Nephron progenitor cell (in vitro differentiated cells): ENCODE results near the gene ASPG.

Experiments used
- DNase-seq: peaks from one replicate; pipeline ENCODE4 v3.0.0; 2021
- H3K27ac Mint-ChIP-seq: 2 replicates; pipeline ENCODE4 v1.8.0; 2021; ENCODE audit warnings: mild to moderate bottlenecking, moderate library complexity, mixed read lengths
- H3K27me3 Mint-ChIP-seq: 2 replicates; pipeline ENCODE4 v1.8.0; 2021; ENCODE audit warnings: mild to moderate bottlenecking, low read depth, mixed read lengths; ENCODE audit not compliant: poor library complexity
- H3K36me3 Mint-ChIP-seq: 2 replicates; pipeline ENCODE4 v1.8.0; 2021; ENCODE audit warnings: low read depth, mixed read lengths
- H3K4me1 Mint-ChIP-seq: 2 replicates; pipeline ENCODE4 v1.8.0; 2021; ENCODE audit warnings: mixed read lengths
- H3K4me3 Mint-ChIP-seq: 2 replicates; pipeline ENCODE4 v1.8.0; 2021; ENCODE audit warnings: mild to moderate bottlenecking, moderate library complexity, mixed read lengths
- H3K9me3 Mint-ChIP-seq: 2 replicates; pipeline ENCODE4 v1.8.0; 2021; ENCODE audit warnings: mild to moderate bottlenecking, moderate library complexity, mixed read lengths
- TF ChIP-seq, protein P1 (sequence below): fragments of 200-600 bp; sonication (generic); IDR thresholded peaks from 2 replicates; pipeline ENCODE4 v1.5.0; 2021; ENCODE audit warnings: antibody characterized with exemption

Gene ASPG

GRCh38 chr14:104123879-104124278 lies 38.4 kb downstream of the ASPG start:
- TF ChIP-seq, protein P1, sequence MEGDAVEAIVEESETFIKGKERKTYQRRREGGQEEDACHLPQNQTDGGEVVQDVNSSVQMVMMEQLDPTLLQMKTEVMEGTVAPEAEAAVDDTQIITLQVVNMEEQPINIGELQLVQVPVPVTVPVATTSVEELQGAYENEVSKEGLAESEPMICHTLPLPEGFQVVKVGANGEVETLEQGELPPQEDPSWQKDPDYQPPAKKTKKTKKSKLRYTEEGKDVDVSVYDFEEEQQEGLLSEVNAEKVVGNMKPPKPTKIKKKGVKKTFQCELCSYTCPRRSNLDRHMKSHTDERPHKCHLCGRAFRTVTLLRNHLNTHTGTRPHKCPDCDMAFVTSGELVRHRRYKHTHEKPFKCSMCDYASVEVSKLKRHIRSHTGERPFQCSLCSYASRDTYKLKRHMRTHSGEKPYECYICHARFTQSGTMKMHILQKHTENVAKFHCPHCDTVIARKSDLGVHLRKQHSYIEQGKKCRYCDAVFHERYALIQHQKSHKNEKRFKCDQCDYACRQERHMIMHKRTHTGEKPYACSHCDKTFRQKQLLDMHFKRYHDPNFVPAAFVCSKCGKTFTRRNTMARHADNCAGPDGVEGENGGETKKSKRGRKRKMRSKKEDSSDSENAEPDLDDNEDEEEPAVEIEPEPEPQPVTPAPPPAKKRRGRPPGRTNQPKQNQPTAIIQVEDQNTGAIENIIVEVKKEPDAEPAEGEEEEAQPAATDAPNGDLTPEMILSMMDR, result no peak
- Mint-ChIP-seq H3K4me1 (no peaks in the 10 kb centered on the region), H3K4me3 (no peak overlapping the region), H3K27ac (no peak overlapping the region), H3K9me3 (peaks cover 48% of the 10 kb centered on the region), H3K27me3 (peaks cover 59% of the 10 kb centered on the region), H3K36me3 (no peaks in the 10 kb centered on the region)
- DNase-seq, result no peak

GRCh38 chr14:104125011-104125410 lies 39.5 kb downstream of the ASPG start:
- TF ChIP-seq, protein P1, result no peak
- Mint-ChIP-seq H3K36me3 (no peaks in the 10 kb centered on the region), H3K4me3 (no peak overlapping the region), H3K27me3 (peaks cover 49% of the 10 kb centered on the region), H3K9me3 (peaks cover 57% of the 10 kb centered on the region), H3K27ac (no peak overlapping the region), H3K4me1 (no peaks in the 10 kb centered on the region)
- no peak for DNase-seq

DNA sequence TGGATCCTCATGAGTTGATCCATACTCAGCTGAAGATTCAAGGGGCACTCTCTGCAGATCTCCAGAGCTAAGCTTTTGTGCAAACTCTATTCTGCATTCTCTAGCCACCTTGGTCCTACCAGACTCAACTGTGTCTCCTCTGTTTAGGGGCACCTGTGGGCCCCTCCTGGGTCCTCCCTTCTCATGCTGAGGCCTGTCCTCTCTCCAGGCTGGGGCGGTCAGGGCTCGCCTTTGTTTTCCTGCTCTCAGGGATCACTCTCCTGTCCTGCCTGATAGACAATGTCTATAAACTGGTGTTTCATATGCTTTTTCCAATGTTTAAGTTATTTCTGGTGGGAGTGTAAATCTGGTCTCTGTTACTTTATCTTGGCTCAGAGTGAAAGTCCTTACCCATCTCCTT lies 41.3 kb downstream of the ASPG start:
- H3K4me1 Mint-ChIP-seq, result no peaks in the 10 kb centered on the region
- H3K36me3 Mint-ChIP-seq, result no peaks in the 10 kb centered on the region
- DNase-seq, result no peak
- H3K9me3 Mint-ChIP-seq, result peaks cover 62% of the 10 kb centered on the region
- H3K27ac Mint-ChIP-seq, result no peak overlapping the region
- H3K27me3 Mint-ChIP-seq, result peaks cover 45% of the 10 kb centered on the region
- TF ChIP-seq, protein P1, result no peak
- H3K4me3 Mint-ChIP-seq, result no peak overlapping the region

GRCh38 chr14:104128981-104129380 lies 43.5 kb downstream of the ASPG start:
- H3K27me3 Mint-ChIP-seq, result peaks cover 46% of the 10 kb centered on the region
- no peaks in the 10 kb centered on the region for H3K4me1 Mint-ChIP-seq
- TF ChIP-seq, protein P1, result no peak
- peaks cover 57% of the 10 kb centered on the region for H3K9me3 Mint-ChIP-seq
- no peak overlapping the region for H3K4me3 Mint-ChIP-seq
- H3K27ac Mint-ChIP-seq, result no peak overlapping the region
- no peaks in the 10 kb centered on the region for H3K36me3 Mint-ChIP-seq
- no peak for DNase-seq

- Mint-ChIP-seq H3K36me3 (no peaks in the 10 kb centered on the region), H3K27me3 (peaks cover 51% of the 10 kb centered on the region), H3K4me1 (no peaks in the 10 kb centered on the region), H3K4me3 (no peak overlapping the region), H3K27ac (no peak overlapping the region), H3K9me3 (peaks cover 51% of the 10 kb centered on the region)
- TF ChIP-seq, protein P1, result no peak
- no peak for DNase-seq
These were observed 44.1 kb downstream of the ASPG start for GRCh38 chr14:104129556-104129955.

DNA sequence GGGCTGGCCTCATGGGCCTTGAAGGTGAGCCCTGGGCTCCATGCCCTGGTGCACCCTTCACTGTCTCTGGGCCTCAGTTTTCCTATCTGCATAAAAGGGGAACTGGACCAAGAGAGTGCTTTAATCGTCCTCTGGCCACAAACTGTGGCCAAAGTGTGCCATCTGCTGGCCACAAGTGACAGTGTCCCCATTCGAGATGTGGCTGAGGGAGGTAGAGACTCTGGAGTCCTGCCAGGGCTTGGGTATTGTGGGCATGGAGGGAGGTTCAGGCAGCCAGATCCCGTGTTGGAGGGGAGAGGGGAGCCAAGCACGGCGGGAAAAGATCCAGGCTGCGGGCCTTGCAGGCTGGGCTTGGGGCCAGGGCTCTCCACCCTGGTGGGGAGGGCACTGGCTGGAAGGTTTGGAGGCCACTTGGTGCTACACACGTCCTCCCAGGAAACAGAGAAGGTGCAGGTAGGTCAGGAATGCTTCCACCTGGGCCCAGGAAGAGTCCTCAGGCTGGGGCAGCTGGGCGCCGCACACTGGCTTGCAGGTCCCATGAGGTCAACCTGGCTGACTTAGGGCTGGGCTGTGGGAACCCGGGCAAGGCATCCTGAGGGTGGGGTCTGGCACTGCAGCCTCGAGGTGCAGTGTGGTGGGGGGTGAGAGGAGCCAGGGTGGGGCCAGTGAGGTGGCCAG lies 45.6 kb downstream of the ASPG start:
- Mint-ChIP-seq H3K4me3 (no peak overlapping the region), H3K36me3 (no peaks in the 10 kb centered on the region), H3K4me1 (peaks cover 6% of the 10 kb centered on the region), H3K9me3 (peaks cover 36% of the 10 kb centered on the region), H3K27me3 (peaks cover 65% of the 10 kb centered on the region), H3K27ac (no peak overlapping the region)
- TF ChIP-seq, protein P1, result peak; percentile 66
- DNase-seq, result peak; percentile 47
